ENCODE data around the gene C18orf32. TPM values are rescaled to one million over a fixed set of nuclear protein-coding genes. Genes with fewer than 3 reads are reported as not detected.

Gene C18orf32
- total RNA-seq, 2 donors from 2014 or later, result 37.1 to 56.6 TPM

DNA sequence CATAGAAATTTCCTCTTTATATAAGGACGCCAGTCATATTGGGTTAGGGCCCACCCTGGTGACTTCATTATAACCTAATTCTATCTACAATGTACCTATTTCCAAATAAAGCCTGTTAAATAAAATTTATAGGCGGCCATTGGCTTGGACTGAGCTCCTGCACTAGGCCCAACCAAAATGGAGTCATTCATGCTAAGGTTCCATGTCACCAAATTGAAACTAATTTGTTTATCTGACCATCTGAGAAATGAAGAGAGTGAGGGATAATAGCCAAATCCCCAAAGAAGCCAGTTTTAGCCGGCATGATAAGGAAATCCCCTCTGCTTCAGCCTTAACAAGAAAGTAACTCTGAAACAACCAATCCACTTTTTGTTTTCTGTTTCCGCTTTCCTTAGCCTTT is 19.4 kb downstream of the C18orf32 start:
- DNase-seq (ENCODE audit: low spot score), result no peak
- 85% methylated on average over 4 of the region's 4 CpGs for WGBS
- Histone ChIP-seq H3K27ac (no peak overlapping the region), H3K4me1 (replicated peaks) (no peaks in the 10 kb centered on the region), H3K4me3 (no peak overlapping the region), H3K27me3 (replicated peaks; ENCODE audit: insufficient read depth) (no peaks in the 10 kb centered on the region), H3K9me3 (no peaks in the 10 kb centered on the region), H3K36me3 (no peaks in the 10 kb centered on the region)
- intact Hi-C loops (cut with DNase I), result no loop called here
- no peak for TF ChIP-seq POLR2A (IDR thresholded peaks at IDR 0.05)
- TF ChIP-seq, protein P1, sequence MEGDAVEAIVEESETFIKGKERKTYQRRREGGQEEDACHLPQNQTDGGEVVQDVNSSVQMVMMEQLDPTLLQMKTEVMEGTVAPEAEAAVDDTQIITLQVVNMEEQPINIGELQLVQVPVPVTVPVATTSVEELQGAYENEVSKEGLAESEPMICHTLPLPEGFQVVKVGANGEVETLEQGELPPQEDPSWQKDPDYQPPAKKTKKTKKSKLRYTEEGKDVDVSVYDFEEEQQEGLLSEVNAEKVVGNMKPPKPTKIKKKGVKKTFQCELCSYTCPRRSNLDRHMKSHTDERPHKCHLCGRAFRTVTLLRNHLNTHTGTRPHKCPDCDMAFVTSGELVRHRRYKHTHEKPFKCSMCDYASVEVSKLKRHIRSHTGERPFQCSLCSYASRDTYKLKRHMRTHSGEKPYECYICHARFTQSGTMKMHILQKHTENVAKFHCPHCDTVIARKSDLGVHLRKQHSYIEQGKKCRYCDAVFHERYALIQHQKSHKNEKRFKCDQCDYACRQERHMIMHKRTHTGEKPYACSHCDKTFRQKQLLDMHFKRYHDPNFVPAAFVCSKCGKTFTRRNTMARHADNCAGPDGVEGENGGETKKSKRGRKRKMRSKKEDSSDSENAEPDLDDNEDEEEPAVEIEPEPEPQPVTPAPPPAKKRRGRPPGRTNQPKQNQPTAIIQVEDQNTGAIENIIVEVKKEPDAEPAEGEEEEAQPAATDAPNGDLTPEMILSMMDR (IDR thresholded peaks at IDR 0.05), result no peak
- no peak for TF ChIP-seq POLR2AphosphoS5 (IDR thresholded peaks at IDR 0.05)

DNA sequence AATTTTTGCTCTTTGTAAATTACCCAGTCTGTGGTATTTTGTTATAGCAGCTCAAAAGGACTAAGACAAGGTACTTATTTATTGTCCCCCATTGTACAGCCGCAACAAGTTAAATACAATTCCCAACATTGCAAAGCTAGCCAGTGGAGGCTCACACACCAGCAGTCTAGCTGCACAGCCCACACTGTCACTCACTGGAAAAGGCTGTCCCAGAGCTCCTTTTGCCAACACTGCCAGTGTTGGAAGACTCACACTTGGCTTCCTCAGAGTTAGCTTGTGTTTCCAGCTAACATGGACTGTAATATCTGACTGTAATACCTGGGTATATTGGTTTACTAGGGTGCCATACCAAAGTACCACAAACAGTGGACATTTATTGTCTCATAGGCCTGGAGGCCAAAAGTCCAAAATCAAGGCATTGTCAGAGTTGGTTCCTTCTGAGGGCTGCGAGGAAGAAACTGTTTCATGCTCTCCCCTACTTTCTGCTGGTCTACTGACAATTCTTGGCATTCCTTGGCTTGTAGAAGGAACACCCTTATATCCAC is 19.9 kb downstream of the C18orf32 start:
- intact Hi-C loops (cut with DNase I), result no loop called here
- TF ChIP-seq POLR2A (IDR thresholded peaks at IDR 0.05), result no peak
- TF ChIP-seq, protein P1 (IDR thresholded peaks at IDR 0.05), result no peak
- TF ChIP-seq POLR2AphosphoS5 (IDR thresholded peaks at IDR 0.05), result no peak

DNA sequence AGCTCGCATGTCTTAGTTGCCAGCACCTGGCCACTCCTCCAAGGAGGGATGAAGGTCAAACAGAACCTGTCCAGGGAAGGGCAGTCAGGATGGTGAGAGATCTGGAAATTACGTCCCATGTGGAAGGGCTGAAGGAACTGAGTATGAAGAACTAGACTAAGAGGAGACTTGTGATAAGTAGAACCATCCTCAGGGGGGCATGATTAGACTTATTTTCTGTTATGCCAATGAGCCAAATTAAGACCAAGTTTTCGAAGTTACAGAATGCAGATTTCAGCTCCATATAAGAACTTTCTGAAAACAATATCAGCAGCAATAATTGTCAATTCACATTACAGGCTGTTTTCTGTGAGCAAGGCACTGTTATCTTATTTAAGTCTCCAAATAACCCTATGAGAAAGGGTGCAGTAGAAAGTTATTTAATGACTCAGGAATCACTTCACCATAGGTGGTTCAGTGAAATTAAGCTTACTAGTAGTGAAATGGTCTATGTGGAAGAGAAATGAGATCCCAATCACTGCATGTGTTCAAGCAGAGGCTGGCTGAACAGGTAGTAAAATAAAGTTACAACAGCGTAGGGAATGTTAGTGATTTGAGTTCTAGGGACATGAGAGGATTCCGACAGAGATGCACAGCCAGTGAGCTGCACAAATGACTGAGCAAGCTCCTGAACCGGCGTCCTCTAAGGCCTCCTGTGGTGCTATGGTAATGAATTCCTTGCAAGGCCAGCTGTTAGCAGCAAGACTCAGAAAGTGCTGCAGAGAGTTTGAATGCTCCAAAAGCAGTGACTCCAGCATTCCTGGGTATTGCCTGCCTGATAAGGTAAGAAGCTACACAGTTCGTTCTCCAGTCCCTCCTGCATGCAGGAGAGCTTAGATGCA is 22.1 kb downstream of the C18orf32 start:
- WGBS, result 68% methylated on average over 8 of the region's 8 CpGs
- Histone ChIP-seq H3K27me3 (replicated peaks; ENCODE audit: insufficient read depth) (no peaks in the 10 kb centered on the region), H3K36me3 (no peaks in the 10 kb centered on the region), H3K4me3 (no peak overlapping the region), H3K4me1 (replicated peaks) (no peaks in the 10 kb centered on the region), H3K9me3 (no peaks in the 10 kb centered on the region), H3K27ac (no peak overlapping the region)
- intact Hi-C loops (cut with DNase I), result no loop called here
- TF ChIP-seq POLR2A (IDR thresholded peaks at IDR 0.05), result no peak
- TF ChIP-seq, protein P1 (IDR thresholded peaks at IDR 0.05), result no peak
- no peak for TF ChIP-seq POLR2AphosphoS5 (IDR thresholded peaks at IDR 0.05)
- DNase-seq (ENCODE audit: low spot score), result no peak

More for the DNA sequence above, 19.9 kb downstream of the C18orf32 start:
- Histone ChIP-seq H3K4me1 (replicated peaks) (no peaks in the 10 kb centered on the region), H3K27me3 (replicated peaks; ENCODE audit: insufficient read depth) (no peaks in the 10 kb centered on the region), H3K27ac (no peak overlapping the region), H3K9me3 (no peaks in the 10 kb centered on the region), H3K4me3 (no peak overlapping the region), H3K36me3 (no peaks in the 10 kb centered on the region)
- WGBS, result 93% methylated on average over 2 of the region's 2 CpGs
- no peak for DNase-seq (ENCODE audit: low spot score)

DNA sequence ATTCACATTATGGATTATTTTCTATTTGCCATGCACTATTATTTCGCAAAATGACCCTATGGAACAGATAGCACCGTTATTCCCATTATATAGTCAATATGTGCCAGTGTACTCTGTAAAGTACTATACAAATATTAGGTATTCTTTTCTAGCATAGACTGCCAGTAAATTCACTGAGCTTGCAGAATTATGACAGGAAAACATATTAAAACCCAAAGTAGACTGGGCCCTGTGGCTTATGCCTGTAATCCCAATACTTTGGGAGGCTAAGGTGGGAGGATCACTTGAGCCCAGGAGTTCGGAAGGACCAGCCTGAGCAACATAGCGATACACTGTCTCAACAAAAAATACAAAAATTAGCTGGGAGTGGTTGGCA is 25.4 kb downstream of the C18orf32 start:
- no peak overlapping the region for H3K4me3 ChIP-seq

More for the DNA sequence above, 25.4 kb downstream of the C18orf32 start:
- no peak for DNase-seq (ENCODE audit: low spot score)
- no peaks in the 10 kb centered on the region for H3K36me3 ChIP-seq
- H3K9me3 ChIP-seq, result no peaks in the 10 kb centered on the region
- TF ChIP-seq, protein P1 (IDR thresholded peaks at IDR 0.05), result no peak
- TF ChIP-seq POLR2A (IDR thresholded peaks at IDR 0.05) (no peak), POLR2AphosphoS5 (IDR thresholded peaks at IDR 0.05) (no peak)
- WGBS, result 85% methylated on average over 4 of the region's 4 CpGs
- no peaks in the 10 kb centered on the region for H3K27me3 ChIP-seq (replicated peaks; ENCODE audit: insufficient read depth)
- no peak overlapping the region for H3K27ac ChIP-seq
- intact Hi-C loops (cut with DNase I), result no loop called here
- H3K4me1 ChIP-seq (replicated peaks), result peaks cover 3% of the 10 kb centered on the region
